Kidney (tissue), 14 donors: ENCODE measurements around the gene SPPL2B. TPM values are rescaled to one million over a fixed set of nuclear protein-coding genes. Genes with fewer than 3 reads are reported as not detected.

Source experiments
- DNase-seq, 5 donors: peaks; one replicate each; pipeline ENCODE4 v3.0.0-alpha.2; 2013 to 2020
- FAIRE-seq: peaks from 2 replicates; lab custom pipeline; 2012; peaks lifted over from hg19 to GRCh38; lab: Jason Lieb, UNC
- H3K27ac ChIP-seq, 2 donors: one replicate each; pipeline ENCODE4 v1.7.0; 2013; ENCODE audit warnings: low read depth in 2 of 2, low read length in 2 of 2, inconsistent platforms in 1 of 2
- H3K27me3 ChIP-seq: one replicate; pipeline ENCODE4 v1.7.1; 2013; ENCODE audit warnings: low read length, inconsistent platforms; ENCODE audit not compliant: control insufficient read depth, insufficient read depth
- H3K36me3 ChIP-seq, 3 donors: one replicate each; pipeline versions ENCODE4 v1.7.0 to v1.7.1; 2013; ENCODE audit warnings: low read length in 3 of 3, control low read depth in 1 of 3, inconsistent platforms in 1 of 3; ENCODE audit not compliant: insufficient read depth in 3 of 3, control insufficient read depth in 2 of 3
- H3K4me1 ChIP-seq, 3 donors: one replicate each; pipeline versions ENCODE4 v1.7.0 to v1.7.1; 2013; ENCODE audit warnings: low read length in 3 of 3, inconsistent platforms in 1 of 3, low read depth in 1 of 3; ENCODE audit not compliant: control insufficient read depth in 2 of 3, insufficient read depth in 2 of 3
- H3K4me3 ChIP-seq, 3 donors: one replicate each; pipeline versions ENCODE4 v1.7.0 to v1.8.1; 2013; ENCODE audit warnings: low read length in 3 of 3, control low read depth in 1 of 3, inconsistent platforms in 1 of 3
- H3K9ac ChIP-seq, 3 donors: one replicate each; pipeline versions ENCODE4 v1.7.0 to v1.7.1; 2013; ENCODE audit warnings: low read length in 3 of 3, control low read depth in 1 of 3, inconsistent platforms in 1 of 3
- H3K9me3 ChIP-seq, 3 donors: one replicate each; pipeline versions ENCODE4 v1.7.0 to v1.7.1; 2013; ENCODE audit warnings: low read length in 3 of 3, control low read depth in 1 of 3, inconsistent platforms in 1 of 3; ENCODE audit not compliant: control insufficient read depth in 2 of 3, insufficient read depth in 1 of 3
- intact Hi-C: fragments of 100-400 bp; cut with DNase I; formaldehyde crosslinking; loops from one replicate; pipeline ENCODE4 v1.11.1; 2022
- polyA plus RNA-seq: library from polyadenylated mRNA; stranded (reverse); fragments of 350-450 nt; fragmentation: Illumina TruSeq; extraction: RNeasy Lipid Tissue Mini Kit (QIAGEN cat#74804); gene quantifications from one replicate; pipeline ENCODE4 v1.2.3, GENCODE V29; 2014; ENCODE audit warnings: low read depth, low replicate concordance; ENCODE audit not compliant: insufficient read depth
- total RNA-seq: library from RNA; stranded (reverse); fragmentation: NEBNext Ultra II Directional; extraction: Animal tissue kit (Norgen Biotek cat#: 25700); gene quantifications from one replicate; pipeline ENCODE4 v1.2.1, GENCODE V29; 2021
- TF ChIP-seq, protein P1 (sequence below): IDR thresholded peaks from 3 replicates; pipeline ENCODE4 v1.5.1; 2012; ENCODE audit warnings: mild to moderate bottlenecking, moderate library complexity, borderline replicate concordance; ENCODE audit not compliant: insufficient read depth; ENCODE audit errors: extremely low read depth
- donor health status: control.
- donor health status: control.
- donor health status: control.
- donor health status: control.
- donor health status: control.
- donor health status: DM: yes; HTN: yes; CAD: no.
- donor health status: Normal renal cell carcinoma (clear cell type).

Gene SPPL2B
- total and polyA plus RNA-seq, 2 donors from 2014 or later, result 25.3 to 94.1 TPM

GRCh38 chr19:2363419-2363818 lies 34.9 kb downstream of the SPPL2B start:
- intact Hi-C loops, result no loop called here
- no peaks in the 10 kb centered on the region for H3K9me3 ChIP-seq
- H3K36me3 ChIP-seq, result no peaks in the 10 kb centered on the region
- DNase-seq (no peak), FAIRE-seq (no peak)
- H3K27me3 ChIP-seq, result peaks cover 8% of the 10 kb centered on the region
- H3K9ac ChIP-seq, result no peak overlapping the region
- no peak overlapping the region for H3K27ac ChIP-seq
- peaks cover 0 to 4% (median 0%) of the 10 kb centered on the region in 3 donors for H3K4me1 ChIP-seq
- no peak overlapping the region for H3K4me3 ChIP-seq
- TF ChIP-seq, protein P1, sequence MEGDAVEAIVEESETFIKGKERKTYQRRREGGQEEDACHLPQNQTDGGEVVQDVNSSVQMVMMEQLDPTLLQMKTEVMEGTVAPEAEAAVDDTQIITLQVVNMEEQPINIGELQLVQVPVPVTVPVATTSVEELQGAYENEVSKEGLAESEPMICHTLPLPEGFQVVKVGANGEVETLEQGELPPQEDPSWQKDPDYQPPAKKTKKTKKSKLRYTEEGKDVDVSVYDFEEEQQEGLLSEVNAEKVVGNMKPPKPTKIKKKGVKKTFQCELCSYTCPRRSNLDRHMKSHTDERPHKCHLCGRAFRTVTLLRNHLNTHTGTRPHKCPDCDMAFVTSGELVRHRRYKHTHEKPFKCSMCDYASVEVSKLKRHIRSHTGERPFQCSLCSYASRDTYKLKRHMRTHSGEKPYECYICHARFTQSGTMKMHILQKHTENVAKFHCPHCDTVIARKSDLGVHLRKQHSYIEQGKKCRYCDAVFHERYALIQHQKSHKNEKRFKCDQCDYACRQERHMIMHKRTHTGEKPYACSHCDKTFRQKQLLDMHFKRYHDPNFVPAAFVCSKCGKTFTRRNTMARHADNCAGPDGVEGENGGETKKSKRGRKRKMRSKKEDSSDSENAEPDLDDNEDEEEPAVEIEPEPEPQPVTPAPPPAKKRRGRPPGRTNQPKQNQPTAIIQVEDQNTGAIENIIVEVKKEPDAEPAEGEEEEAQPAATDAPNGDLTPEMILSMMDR, result no peak

- DNase-seq, result peak in 3 of 5 donors; percentile 51 to 83 (median 82)
- Histone ChIP-seq H3K27ac (no peak overlapping the region), H3K9ac (no peak overlapping the region), H3K9me3 (no peaks in the 10 kb centered on the region), H3K36me3 (no peaks in the 10 kb centered on the region), H3K4me1 (peaks cover 0 to 4% (median 0%) of the 10 kb centered on the region in 3 donors), H3K4me3 (no peak overlapping the region), H3K27me3 (peaks cover 4% of the 10 kb centered on the region)
- intact Hi-C loops, result no loop called here
- no peak for FAIRE-seq
- TF ChIP-seq, protein P1, result no peak
Observed at GRCh38 chr19:2365201-2365970, 36.9 kb downstream of the SPPL2B start.

- intact Hi-C loops, result no loop called here
- no peak for DNase-seq
- H3K36me3 ChIP-seq, result no peaks in the 10 kb centered on the region
Observed at GRCh38 chr19:2371656-2372055, 43.2 kb downstream of the SPPL2B start.

More at GRCh38 chr19:2371656-2372055, 43.2 kb downstream of the SPPL2B start:
- no peaks in the 10 kb centered on the region for H3K4me1 ChIP-seq
- no peaks in the 10 kb centered on the region for H3K9me3 ChIP-seq
- FAIRE-seq, result no peak
- no peaks in the 10 kb centered on the region for H3K27me3 ChIP-seq
- H3K9ac ChIP-seq, result no peak overlapping the region
- TF ChIP-seq, protein P1, result no peak
- H3K27ac ChIP-seq, result no peak overlapping the region
- H3K4me3 ChIP-seq, result no peak overlapping the region
